ENCODE measurements around the gene VWC2L.

Gene VWC2L

GRCh38 chr2:214543386-214543955 lies 132.6 kb downstream of the VWC2L start:
- DNase-seq (ENCODE audit: insufficient read length) (no peak), FAIRE-seq (no peak)
- no peak for TF ChIP-seq POLR2AphosphoS5 (IDR thresholded peaks at IDR 0.05; ENCODE audit: low read depth, low read length)
- TF ChIP-seq POLR2A (IDR thresholded peaks at IDR 0.05; ENCODE audit: low read depth, low read length), result no peak
- no peak for TF ChIP-seq TAF1 (IDR thresholded peaks at IDR 0.05; ENCODE audit: borderline replicate concordance, low read depth, low read length)

- no peak for FAIRE-seq
- TF ChIP-seq TAF1 (IDR thresholded peaks at IDR 0.05; ENCODE audit: borderline replicate concordance, low read depth, low read length) (no peak), POLR2AphosphoS5 (IDR thresholded peaks at IDR 0.05; ENCODE audit: low read depth, low read length) (no peak), POLR2A (IDR thresholded peaks at IDR 0.05; ENCODE audit: low read depth, low read length) (no peak)
Measured at GRCh38 chr2:214545898-214546542, 135.2 kb downstream of the VWC2L start.

DNA sequence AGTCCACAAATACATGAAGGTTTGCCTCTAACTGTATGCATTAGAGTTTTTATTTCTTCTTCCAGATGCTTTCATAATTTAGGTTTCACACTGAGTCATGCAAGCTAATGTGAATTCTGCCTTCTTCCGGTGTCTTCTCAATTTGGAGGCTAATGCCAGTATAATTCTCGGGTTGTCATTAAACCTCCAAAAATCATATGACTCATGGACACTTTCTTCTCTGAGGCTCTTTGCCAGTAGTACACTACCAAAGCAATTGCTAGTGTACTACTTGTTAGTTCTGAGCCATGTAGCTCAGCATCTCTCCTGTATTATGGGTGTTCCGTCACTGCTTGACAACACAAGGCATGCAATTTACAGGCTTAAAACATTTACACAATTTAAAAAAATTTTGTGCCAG lies 137.1 kb downstream of the VWC2L start:
- DNase-seq (ENCODE audit: insufficient read length), result no peak
- TF ChIP-seq TAF1 (IDR thresholded peaks at IDR 0.05; ENCODE audit: borderline replicate concordance, low read depth, low read length) (no peak), POLR2AphosphoS5 (IDR thresholded peaks at IDR 0.05; ENCODE audit: low read depth, low read length) (no peak), POLR2A (IDR thresholded peaks at IDR 0.05; ENCODE audit: low read depth, low read length) (no peak)
- FAIRE-seq, result no peak

More at GRCh38 chr2:214545898-214546542, 135.2 kb downstream of the VWC2L start:
- no peak for DNase-seq (ENCODE audit: insufficient read length)

- DNase-seq (ENCODE audit: insufficient read length) (no peak), FAIRE-seq (no peak)
- TF ChIP-seq TAF1 (IDR thresholded peaks at IDR 0.05; ENCODE audit: borderline replicate concordance, low read depth, low read length) (no peak), POLR2A (IDR thresholded peaks at IDR 0.05; ENCODE audit: low read depth, low read length) (no peak), POLR2AphosphoS5 (IDR thresholded peaks at IDR 0.05; ENCODE audit: low read depth, low read length) (no peak)
Measured at GRCh38 chr2:214549946-214550345, 139.1 kb downstream of the VWC2L start.

GRCh38 chr2:214550786-214551185 lies 139.9 kb downstream of the VWC2L start:
- DNase-seq (ENCODE audit: insufficient read length), result no peak
- FAIRE-seq, result no peak
- TF ChIP-seq POLR2AphosphoS5 (IDR thresholded peaks at IDR 0.05; ENCODE audit: low read depth, low read length), result no peak

- no peak for DNase-seq (ENCODE audit: insufficient read length)
- FAIRE-seq, result no peak
- TF ChIP-seq POLR2A (IDR thresholded peaks at IDR 0.05; ENCODE audit: low read depth, low read length), result no peak
- no peak for TF ChIP-seq POLR2AphosphoS5 (IDR thresholded peaks at IDR 0.05; ENCODE audit: low read depth, low read length)
- no peak for TF ChIP-seq TAF1 (IDR thresholded peaks at IDR 0.05; ENCODE audit: borderline replicate concordance, low read depth, low read length)
Measured at GRCh38 chr2:214557884-214558283, 147.0 kb downstream of the VWC2L start.

GRCh38 chr2:214558341-214558740 lies 147.5 kb downstream of the VWC2L start:
- TF ChIP-seq TAF1 (IDR thresholded peaks at IDR 0.05; ENCODE audit: borderline replicate concordance, low read depth, low read length) (no peak), POLR2AphosphoS5 (IDR thresholded peaks at IDR 0.05; ENCODE audit: low read depth, low read length) (no peak), POLR2A (IDR thresholded peaks at IDR 0.05; ENCODE audit: low read depth, low read length) (no peak)
- no peak for FAIRE-seq
- no peak for DNase-seq (ENCODE audit: insufficient read length)

DNA sequence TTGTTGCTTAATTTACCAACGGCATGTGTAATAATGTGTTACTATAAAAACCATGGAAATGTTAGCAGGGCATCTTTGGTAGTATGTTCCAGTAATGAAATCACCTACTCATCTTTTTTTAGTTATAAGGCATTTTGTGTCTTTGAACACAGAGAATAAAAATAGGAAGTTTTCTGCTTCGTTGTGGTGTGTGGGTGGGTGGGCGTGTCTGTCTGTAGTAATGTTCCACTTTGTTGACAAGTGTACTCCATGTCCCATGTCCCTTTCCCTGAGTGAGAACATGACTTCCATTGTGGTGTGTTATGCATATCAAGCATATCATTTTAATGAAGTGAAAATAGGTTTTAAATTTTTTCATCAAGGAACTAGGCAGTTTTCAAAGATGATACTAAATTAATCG lies 149.3 kb downstream of the VWC2L start:
- DNase-seq (ENCODE audit: insufficient read length), result no peak
- FAIRE-seq, result no peak
- TF ChIP-seq POLR2A (IDR thresholded peaks at IDR 0.05; ENCODE audit: low read depth, low read length), result no peak
- no peak for TF ChIP-seq POLR2AphosphoS5 (IDR thresholded peaks at IDR 0.05; ENCODE audit: low read depth, low read length)
- no peak for TF ChIP-seq TAF1 (IDR thresholded peaks at IDR 0.05; ENCODE audit: borderline replicate concordance, low read depth, low read length)

DNA sequence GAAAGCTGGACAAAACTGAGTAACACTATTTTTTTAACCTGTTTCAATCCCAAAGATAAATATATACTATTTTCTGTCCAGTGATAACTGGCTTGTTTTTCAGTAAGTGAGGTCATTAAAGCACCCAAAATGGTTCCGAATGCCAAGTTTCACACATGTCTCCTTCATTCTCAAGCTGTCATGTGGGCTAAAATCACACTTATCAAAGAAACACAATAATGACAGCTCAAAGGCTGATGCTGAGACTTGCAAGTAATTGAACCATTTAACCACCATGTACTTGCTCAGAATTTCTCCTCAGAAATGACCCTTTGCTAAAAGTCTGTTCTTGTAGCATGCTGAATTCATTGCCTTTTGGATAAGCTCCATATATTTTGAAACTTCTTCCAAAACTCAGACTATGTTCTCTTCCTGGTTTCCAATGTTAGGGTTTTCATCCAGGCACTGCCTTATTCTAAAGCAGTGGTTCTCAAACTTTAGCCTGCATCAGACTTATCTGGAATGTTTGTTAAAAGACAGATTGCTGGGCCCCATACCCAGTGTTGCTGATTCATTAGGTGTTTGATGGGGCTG lies 149.8 kb downstream of the VWC2L start:
- DNase-seq (ENCODE audit: insufficient read length) (no peak), FAIRE-seq (no peak)
- TF ChIP-seq POLR2A (IDR thresholded peaks at IDR 0.05; ENCODE audit: low read depth, low read length) (no peak), TAF1 (IDR thresholded peaks at IDR 0.05; ENCODE audit: borderline replicate concordance, low read depth, low read length) (no peak), POLR2AphosphoS5 (IDR thresholded peaks at IDR 0.05; ENCODE audit: low read depth, low read length) (no peak)

DNA sequence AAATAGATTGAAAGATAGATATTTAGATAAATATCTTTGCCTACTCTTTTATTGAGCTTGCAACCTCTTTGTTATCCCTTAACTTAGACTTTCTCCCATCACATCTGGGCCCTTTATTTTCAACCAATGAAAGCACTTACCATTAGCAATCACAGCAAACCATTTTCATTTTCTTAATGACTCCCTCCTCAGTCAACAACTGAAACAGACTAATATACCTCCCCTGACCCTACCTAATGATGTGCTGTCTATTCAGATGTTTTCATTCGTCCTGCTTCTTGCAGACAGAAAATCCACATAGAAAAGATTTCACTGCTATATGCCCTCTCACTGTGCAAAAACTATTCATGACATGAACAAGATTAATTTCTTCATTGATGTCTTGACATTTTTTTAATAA lies 154.4 kb downstream of the VWC2L start:
- FAIRE-seq (no peak), DNase-seq (ENCODE audit: insufficient read length) (no peak)
- TF ChIP-seq POLR2AphosphoS5 (IDR thresholded peaks at IDR 0.05; ENCODE audit: low read depth, low read length) (no peak), POLR2A (IDR thresholded peaks at IDR 0.05; ENCODE audit: low read depth, low read length) (no peak), TAF1 (IDR thresholded peaks at IDR 0.05; ENCODE audit: borderline replicate concordance, low read depth, low read length) (no peak)

DNA sequence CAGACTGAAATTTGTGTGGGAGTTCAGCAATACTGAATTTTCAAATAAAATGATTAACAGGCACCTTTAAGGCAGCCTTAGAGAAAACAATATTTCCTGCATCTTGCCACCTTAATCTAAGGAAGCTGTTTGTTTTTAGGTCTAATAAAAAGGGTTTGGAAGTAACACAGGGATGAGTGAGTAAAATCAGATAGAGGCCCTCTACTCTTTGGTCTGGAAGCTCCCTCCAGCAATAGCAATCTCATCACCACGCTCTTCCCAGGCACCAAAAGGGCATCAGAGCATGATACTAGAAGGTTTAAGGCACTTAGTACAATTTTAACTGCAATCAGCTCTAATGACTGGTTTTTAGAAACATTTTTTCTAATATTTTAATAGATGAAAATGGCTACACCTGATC lies 155.6 kb downstream of the VWC2L start:
- no peak for FAIRE-seq

DNA sequence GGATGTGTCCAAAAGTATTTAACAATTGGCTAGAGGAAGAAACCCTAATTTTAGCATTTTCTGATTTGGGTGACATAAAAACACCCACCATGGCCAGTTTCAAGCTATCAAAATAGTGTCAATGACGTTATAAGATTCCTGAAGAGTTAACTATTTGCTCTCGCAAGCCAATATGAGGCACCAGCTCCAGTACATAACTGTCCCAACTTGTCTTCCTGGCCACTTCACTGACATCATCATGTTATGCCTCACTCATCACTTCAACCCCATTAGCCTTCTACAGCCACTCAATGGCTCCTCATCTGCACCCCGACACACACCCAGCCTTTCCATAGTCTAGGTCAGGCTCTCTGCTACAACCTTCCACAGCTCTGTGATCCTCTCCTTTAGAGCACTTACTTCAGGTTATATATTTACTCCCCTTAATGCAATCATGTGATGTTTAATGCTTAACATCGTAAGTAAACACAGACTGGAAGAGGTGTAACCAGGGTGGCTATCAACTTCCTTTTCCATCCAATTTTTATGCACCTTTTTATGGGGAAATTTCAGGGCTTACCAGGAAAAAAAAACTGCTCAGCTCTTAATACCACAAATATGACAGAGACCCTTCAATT lies 158.7 kb downstream of the VWC2L start:
- no peak for TF ChIP-seq POLR2AphosphoS5 (IDR thresholded peaks at IDR 0.05; ENCODE audit: low read depth, low read length)
- no peak for TF ChIP-seq POLR2A (IDR thresholded peaks at IDR 0.05; ENCODE audit: low read depth, low read length)
- no peak for TF ChIP-seq TAF1 (IDR thresholded peaks at IDR 0.05; ENCODE audit: borderline replicate concordance, low read depth, low read length)
- DNase-seq (ENCODE audit: insufficient read length) (no peak), FAIRE-seq (no peak)

More for the DNA sequence above, 155.6 kb downstream of the VWC2L start:
- no peak for DNase-seq (ENCODE audit: insufficient read length)
- no peak for TF ChIP-seq TAF1 (IDR thresholded peaks at IDR 0.05; ENCODE audit: borderline replicate concordance, low read depth, low read length)
- TF ChIP-seq POLR2A (IDR thresholded peaks at IDR 0.05; ENCODE audit: low read depth, low read length), result no peak
- TF ChIP-seq POLR2AphosphoS5 (IDR thresholded peaks at IDR 0.05; ENCODE audit: low read depth, low read length), result no peak

All from GM12892 (cell line).